Natural killer cell (primary cell): ENCODE results near the gene LRPPRC. TPM values are rescaled to one million over a fixed set of nuclear protein-coding genes. Genes with fewer than 3 reads are reported as not detected.

ENCODE experiments used
- ATAC-seq, 3 donors: fragments of 150-1000 bp in 2 of 3; fragments of 200-7000 bp in 1 of 3; cut with Tn5 transposase; 1 replicate in 1 of 3; 2 replicates in 2 of 3; pipeline ENCODE4 v1.10.0; 2021; ENCODE audit warnings: mild to moderate bottlenecking in 2 of 3, moderate library complexity in 2 of 3
- DNase-seq, 2 donors: peaks; one replicate each; pipeline versions ENCODE4 v3.0.0 to v3.0.0-alpha.2; 2013 to 2021; ENCODE audit warnings: mixed read lengths in 1 of 2
- H3K27ac ChIP-seq: one replicate; pipeline ENCODE4 v1.5.1; 2013; ENCODE audit warnings: mild to moderate bottlenecking, low read length
- H3K27me3 ChIP-seq: one replicate; pipeline ENCODE4 v1.6.1; 2013; ENCODE audit warnings: low read length; ENCODE audit not compliant: control insufficient read depth, insufficient read depth
- H3K36me3 ChIP-seq: one replicate; pipeline ENCODE4 v1.6.1; 2013; ENCODE audit warnings: low read length; ENCODE audit not compliant: control insufficient read depth, insufficient read depth
- H3K4me1 ChIP-seq: one replicate; pipeline ENCODE4 v1.6.1; 2013; ENCODE audit warnings: low read length; ENCODE audit not compliant: control insufficient read depth, insufficient read depth
- H3K4me3 ChIP-seq: one replicate; pipeline ENCODE4 v1.5.1; 2013; ENCODE audit warnings: low read length
- H3K9me3 ChIP-seq: one replicate; pipeline ENCODE4 v1.6.1; 2013; ENCODE audit warnings: low read length; ENCODE audit not compliant: control insufficient read depth, insufficient read depth
- H3K27ac Mint-ChIP-seq, 2 donors: one replicate each; pipeline ENCODE4 v1.8.0; 2022; ENCODE audit warnings: mild to moderate bottlenecking in 2 of 2, mixed read lengths in 2 of 2, moderate library complexity in 1 of 2
- H3K27me3 Mint-ChIP-seq, 2 donors: one replicate each; pipeline ENCODE4 v1.8.0; 2022; ENCODE audit warnings: low read depth in 2 of 2, mixed read lengths in 2 of 2
- H3K36me3 Mint-ChIP-seq: one replicate; pipeline ENCODE4 v1.8.0; 2022; ENCODE audit warnings: mixed read lengths
- H3K4me1 Mint-ChIP-seq, 2 donors: one replicate each; pipeline ENCODE4 v1.8.0; 2022; ENCODE audit warnings: mixed read lengths in 2 of 2
- H3K4me3 Mint-ChIP-seq: one replicate; pipeline ENCODE4 v1.8.0; 2022; ENCODE audit warnings: mild to moderate bottlenecking, moderate library complexity, mixed read lengths
- H3K9me3 Mint-ChIP-seq, 2 donors: one replicate each; pipeline ENCODE4 v1.8.0; 2022; ENCODE audit warnings: mixed read lengths in 2 of 2
- WGBS: methylation state at CpG from one replicate; pipeline ENCODE4 v1.1.7; 2013; ENCODE audit warnings: missing lambda C conversion rate; ENCODE audit not compliant: insufficient coverage; 5-methylcytosine and 5-hydroxymethylcytosine counted together
- intact Hi-C: fragments of 100-400 bp; cut with micrococcal nuclease; formaldehyde crosslinking; loops from one replicate; pipeline ENCODE4 v1.14.2; 2022
- total RNA-seq, 4 donors: library from RNA; stranded (reverse); fragments of 120-200 nt in 1 of 4; gene quantifications; one replicate each; pipeline versions ENCODE4 v1.2.3 to v1.2.4, GENCODE V29; 2013 to 2022
- TF ChIP-seq, protein P1 (sequence below): fragments of 200-600 bp; IDR thresholded peaks from one replicate; pipeline ENCODE4 v1.8.0; 2022; ENCODE audit warnings: antibody characterized with exemption

LRPPRC gene
- total RNA-seq, 3 donors from 2014 or later (not counting 1 experiment from before 2014, with no cell fraction given): 43.5 to 53.8 (median 48.4) TPM

DNA sequence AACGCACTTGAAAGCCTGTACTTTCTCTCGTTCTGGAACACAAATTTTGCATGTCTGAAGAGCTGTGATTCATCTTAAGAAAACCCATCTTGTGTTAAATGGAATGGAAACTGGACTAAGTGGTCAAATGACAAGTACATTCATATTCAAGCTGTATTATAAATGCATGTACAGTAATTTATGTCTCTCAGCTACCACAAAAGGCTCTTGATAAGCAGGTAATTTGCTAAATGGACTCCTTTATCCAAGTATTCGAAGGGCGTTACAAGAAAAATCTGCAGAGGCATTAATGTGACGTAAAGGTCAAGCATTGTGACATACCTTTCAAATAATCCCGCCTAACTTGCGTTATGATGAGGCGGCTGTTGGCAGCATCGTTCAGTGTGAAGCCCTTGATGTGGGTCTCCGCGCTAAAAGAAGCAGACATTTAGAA lies 90.4 kb downstream of the LRPPRC start:
- Histone ChIP-seq H3K27ac (no peak overlapping the region), H3K4me3 (no peak overlapping the region), H3K9me3 (no peaks in the 10 kb centered on the region), H3K36me3 (peaks cover 31% of the 10 kb centered on the region), H3K27me3 (no peaks in the 10 kb centered on the region), H3K4me1 (no peaks in the 10 kb centered on the region)
- H3K9me3 Mint-ChIP-seq: no peaks in the 10 kb centered on the region
- H3K27me3 Mint-ChIP-seq: no peaks in the 10 kb centered on the region
- no peak overlapping the region for H3K4me3 Mint-ChIP-seq
- TF ChIP-seq, protein P1, sequence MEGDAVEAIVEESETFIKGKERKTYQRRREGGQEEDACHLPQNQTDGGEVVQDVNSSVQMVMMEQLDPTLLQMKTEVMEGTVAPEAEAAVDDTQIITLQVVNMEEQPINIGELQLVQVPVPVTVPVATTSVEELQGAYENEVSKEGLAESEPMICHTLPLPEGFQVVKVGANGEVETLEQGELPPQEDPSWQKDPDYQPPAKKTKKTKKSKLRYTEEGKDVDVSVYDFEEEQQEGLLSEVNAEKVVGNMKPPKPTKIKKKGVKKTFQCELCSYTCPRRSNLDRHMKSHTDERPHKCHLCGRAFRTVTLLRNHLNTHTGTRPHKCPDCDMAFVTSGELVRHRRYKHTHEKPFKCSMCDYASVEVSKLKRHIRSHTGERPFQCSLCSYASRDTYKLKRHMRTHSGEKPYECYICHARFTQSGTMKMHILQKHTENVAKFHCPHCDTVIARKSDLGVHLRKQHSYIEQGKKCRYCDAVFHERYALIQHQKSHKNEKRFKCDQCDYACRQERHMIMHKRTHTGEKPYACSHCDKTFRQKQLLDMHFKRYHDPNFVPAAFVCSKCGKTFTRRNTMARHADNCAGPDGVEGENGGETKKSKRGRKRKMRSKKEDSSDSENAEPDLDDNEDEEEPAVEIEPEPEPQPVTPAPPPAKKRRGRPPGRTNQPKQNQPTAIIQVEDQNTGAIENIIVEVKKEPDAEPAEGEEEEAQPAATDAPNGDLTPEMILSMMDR: no peak
- intact Hi-C loops: no loop called here
- no peak for ATAC-seq
- no peak for DNase-seq
- H3K27ac Mint-ChIP-seq: no peak overlapping the region
- 90% methylated on average over 11 of the region's 11 CpGs for WGBS
- H3K4me1 Mint-ChIP-seq: peaks cover 0 to 6% of the 10 kb centered on the region in 2 donors
- no peaks in the 10 kb centered on the region for H3K36me3 Mint-ChIP-seq

- H3K36me3 Mint-ChIP-seq: no peaks in the 10 kb centered on the region
Observed at GRCh38 chr2:43899589-43899988, 96.2 kb downstream of the LRPPRC start.

GRCh38 chr2:43898838-43899346 lies 96.9 kb downstream of the LRPPRC start:
- H3K27ac ChIP-seq: no peak overlapping the region
- TF ChIP-seq, protein P1: no peak
- Mint-ChIP-seq H3K27me3 (no peaks in the 10 kb centered on the region), H3K27ac (no peak overlapping the region), H3K4me3 (no peak overlapping the region), H3K36me3 (no peaks in the 10 kb centered on the region), H3K9me3 (no peaks in the 10 kb centered on the region), H3K4me1 (no peaks in the 10 kb centered on the region)
- no peak for ATAC-seq
- no peak for DNase-seq
- H3K9me3 ChIP-seq: no peaks in the 10 kb centered on the region
- H3K27me3 ChIP-seq: no peaks in the 10 kb centered on the region
- H3K36me3 ChIP-seq: peaks cover 68% of the 10 kb centered on the region
- H3K4me1 ChIP-seq: no peaks in the 10 kb centered on the region
- 95% methylated on average over 11 of the region's 11 CpGs for whole genome bisulfite sequencing
- intact Hi-C loops: no loop called here
- H3K4me3 ChIP-seq: no peak overlapping the region

More at GRCh38 chr2:43899589-43899988, 96.2 kb downstream of the LRPPRC start:
- Histone ChIP-seq H3K36me3 (peaks cover 63% of the 10 kb centered on the region), H3K4me3 (no peak overlapping the region), H3K9me3 (no peaks in the 10 kb centered on the region), H3K4me1 (no peaks in the 10 kb centered on the region), H3K27me3 (no peaks in the 10 kb centered on the region), H3K27ac (no peak overlapping the region)
- no peak overlapping the region for H3K27ac Mint-ChIP-seq
- no peak for DNase-seq
- TF ChIP-seq, protein P1: no peak
- WGBS: 100% methylated on average over 1 of the region's 2 CpGs
- H3K4me1 Mint-ChIP-seq: no peaks in the 10 kb centered on the region
- no peak overlapping the region for H3K4me3 Mint-ChIP-seq
- no peak for ATAC-seq
- no peaks in the 10 kb centered on the region for H3K9me3 Mint-ChIP-seq
- intact Hi-C loops: no loop called here
- H3K27me3 Mint-ChIP-seq: no peaks in the 10 kb centered on the region
